ENCODE results near the gene TP53INP2.
"Not testable (repeated sequence)": the region's sequence is repeated elsewhere in the genome, so short reads cannot be mapped to it uniquely, and the experiment has no call there.

Gene TP53INP2

GRCh38 chr20:34705397-34706301 lies 1.5 kb downstream of the TP53INP2 start:
- DNase-seq = no peak

- DNase-seq = no peak
Observed at GRCh38 chr20:34706302-34706875, 2.2 kb downstream of the TP53INP2 start.

GRCh38 chr20:34706912-34707784 lies 3.0 kb downstream of the TP53INP2 start:
- no peak for DNase-seq

- peak; percentile 58 for DNase-seq
Observed at GRCh38 chr20:34708621-34709043, 4.5 kb downstream of the TP53INP2 start.

GRCh38 chr20:34709044-34709830 lies 5.1 kb downstream of the TP53INP2 start:
- peak; percentile 77 for DNase-seq

GRCh38 chr20:34709831-34710567 lies 5.9 kb downstream of the TP53INP2 start:
- DNase-seq = peak; percentile 77

- no peak for DNase-seq
Observed at GRCh38 chr20:34710568-34710839, 6.4 kb downstream of the TP53INP2 start.

GRCh38 chr20:34710861-34711574 lies 6.9 kb downstream of the TP53INP2 start:
- no peak for DNase-seq

- no peak for DNase-seq
Observed at GRCh38 chr20:34711813-34712430, 7.8 kb downstream of the TP53INP2 start.

- no peak for DNase-seq
Observed at GRCh38 chr20:34712525-34713192, 8.5 kb downstream of the TP53INP2 start.

GRCh38 chr20:34713194-34713943 lies 9.2 kb downstream of the TP53INP2 start:
- no peak for DNase-seq

- not testable (repeated sequence) for DNase-seq
Observed at GRCh38 chr20:34713944-34714515, 9.9 kb downstream of the TP53INP2 start.

GRCh38 chr20:34715384-34715783 lies 11.2 kb downstream of the TP53INP2 start:
- no peak for DNase-seq

- DNase-seq = no peak
Observed at GRCh38 chr20:34716921-34717229, 12.7 kb downstream of the TP53INP2 start.

- DNase-seq = no peak
Observed at GRCh38 chr20:34717230-34718095, 13.3 kb downstream of the TP53INP2 start.

- not testable (repeated sequence) for DNase-seq
Observed at GRCh38 chr20:34719242-34720017, 15.3 kb downstream of the TP53INP2 start.

- DNase-seq = no peak
Observed at GRCh38 chr20:34720266-34720665, 16.1 kb downstream of the TP53INP2 start.
